Measurements from ENCODE around the gene ALLC. TPM values are rescaled to one million over a fixed set of nuclear protein-coding genes. Genes with fewer than 3 reads are reported as not detected.

Gene ALLC
- total RNA-seq, 4 donors from 2014 or later, result not detected

DNA sequence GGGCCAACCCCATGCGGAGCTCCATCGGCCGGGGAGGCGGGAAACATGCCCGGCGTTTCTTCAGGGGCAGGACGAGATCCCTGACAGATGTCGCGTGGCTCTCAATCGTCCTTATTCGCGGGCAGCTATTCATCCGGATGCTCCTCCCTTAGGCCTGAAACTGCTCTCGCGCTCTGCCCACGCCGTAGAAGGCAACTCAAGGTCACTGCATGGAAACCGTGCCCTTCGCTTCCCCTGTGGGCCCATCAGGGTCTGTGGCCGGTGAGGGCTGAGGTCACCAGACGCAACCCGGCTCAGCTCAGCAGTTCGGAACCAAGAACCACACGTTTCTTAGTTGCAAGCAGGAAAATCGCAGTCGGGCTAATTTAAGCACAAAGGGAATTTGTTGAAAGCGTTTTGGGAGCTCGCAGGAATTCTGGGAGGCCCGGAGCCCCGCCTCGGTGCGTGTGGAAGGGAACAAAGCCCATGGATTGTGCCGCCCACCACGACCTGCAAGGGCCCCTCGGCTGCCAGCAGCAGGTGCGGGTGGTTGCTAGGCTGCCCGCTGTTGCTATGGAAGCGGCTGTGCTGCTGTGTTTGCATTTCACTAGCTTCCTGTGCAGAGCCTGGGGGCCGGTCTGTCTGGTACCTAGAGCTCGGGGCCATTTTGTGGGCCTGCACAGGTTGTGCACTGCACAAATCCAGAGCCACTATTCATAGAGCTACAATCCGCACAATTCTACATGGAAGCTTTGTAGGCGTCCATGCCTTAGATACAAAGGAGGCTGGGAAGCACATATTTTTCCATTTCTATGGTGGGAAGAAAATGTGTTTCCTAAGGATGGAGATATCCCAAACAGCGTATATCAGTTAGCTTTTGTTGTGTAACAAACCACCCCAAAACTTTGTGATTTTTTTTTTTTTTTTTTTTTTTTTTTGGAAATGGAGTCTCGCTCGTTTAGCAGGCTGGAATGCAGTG, 6.0 kb upstream of the ALLC start:
- TF ChIP-seq, protein P1, sequence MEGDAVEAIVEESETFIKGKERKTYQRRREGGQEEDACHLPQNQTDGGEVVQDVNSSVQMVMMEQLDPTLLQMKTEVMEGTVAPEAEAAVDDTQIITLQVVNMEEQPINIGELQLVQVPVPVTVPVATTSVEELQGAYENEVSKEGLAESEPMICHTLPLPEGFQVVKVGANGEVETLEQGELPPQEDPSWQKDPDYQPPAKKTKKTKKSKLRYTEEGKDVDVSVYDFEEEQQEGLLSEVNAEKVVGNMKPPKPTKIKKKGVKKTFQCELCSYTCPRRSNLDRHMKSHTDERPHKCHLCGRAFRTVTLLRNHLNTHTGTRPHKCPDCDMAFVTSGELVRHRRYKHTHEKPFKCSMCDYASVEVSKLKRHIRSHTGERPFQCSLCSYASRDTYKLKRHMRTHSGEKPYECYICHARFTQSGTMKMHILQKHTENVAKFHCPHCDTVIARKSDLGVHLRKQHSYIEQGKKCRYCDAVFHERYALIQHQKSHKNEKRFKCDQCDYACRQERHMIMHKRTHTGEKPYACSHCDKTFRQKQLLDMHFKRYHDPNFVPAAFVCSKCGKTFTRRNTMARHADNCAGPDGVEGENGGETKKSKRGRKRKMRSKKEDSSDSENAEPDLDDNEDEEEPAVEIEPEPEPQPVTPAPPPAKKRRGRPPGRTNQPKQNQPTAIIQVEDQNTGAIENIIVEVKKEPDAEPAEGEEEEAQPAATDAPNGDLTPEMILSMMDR (IDR thresholded peaks at IDR 0.05; ENCODE audit: low read depth), result no peak

GRCh38 chr2:3652896-3653625, 4.9 kb upstream of the ALLC start:
- TF ChIP-seq, protein P1 (IDR thresholded peaks at IDR 0.05; ENCODE audit: low read depth), result no peak

DNA sequence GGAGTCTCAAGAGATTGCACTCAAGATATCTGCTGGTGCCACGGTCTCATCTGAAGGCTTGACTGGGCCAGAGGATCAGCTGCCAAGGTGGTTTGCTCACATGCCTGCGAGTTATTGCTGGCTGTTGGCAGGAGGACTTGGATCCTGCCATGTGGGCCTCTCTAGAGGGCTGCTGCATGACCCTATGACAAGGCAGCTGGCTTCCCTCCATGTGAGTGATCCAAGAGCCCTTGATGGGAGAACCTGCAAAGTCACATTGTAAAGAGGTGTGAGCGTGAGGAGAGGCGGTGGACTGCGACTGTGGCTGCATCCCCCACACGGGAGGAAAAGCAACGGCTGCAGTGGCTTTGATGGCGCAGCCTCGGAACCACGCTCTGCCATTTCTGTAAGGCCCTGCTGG, 4.0 kb upstream of the ALLC start:
- TF ChIP-seq, protein P1 (IDR thresholded peaks at IDR 0.05; ENCODE audit: low read depth), result no peak

DNA sequence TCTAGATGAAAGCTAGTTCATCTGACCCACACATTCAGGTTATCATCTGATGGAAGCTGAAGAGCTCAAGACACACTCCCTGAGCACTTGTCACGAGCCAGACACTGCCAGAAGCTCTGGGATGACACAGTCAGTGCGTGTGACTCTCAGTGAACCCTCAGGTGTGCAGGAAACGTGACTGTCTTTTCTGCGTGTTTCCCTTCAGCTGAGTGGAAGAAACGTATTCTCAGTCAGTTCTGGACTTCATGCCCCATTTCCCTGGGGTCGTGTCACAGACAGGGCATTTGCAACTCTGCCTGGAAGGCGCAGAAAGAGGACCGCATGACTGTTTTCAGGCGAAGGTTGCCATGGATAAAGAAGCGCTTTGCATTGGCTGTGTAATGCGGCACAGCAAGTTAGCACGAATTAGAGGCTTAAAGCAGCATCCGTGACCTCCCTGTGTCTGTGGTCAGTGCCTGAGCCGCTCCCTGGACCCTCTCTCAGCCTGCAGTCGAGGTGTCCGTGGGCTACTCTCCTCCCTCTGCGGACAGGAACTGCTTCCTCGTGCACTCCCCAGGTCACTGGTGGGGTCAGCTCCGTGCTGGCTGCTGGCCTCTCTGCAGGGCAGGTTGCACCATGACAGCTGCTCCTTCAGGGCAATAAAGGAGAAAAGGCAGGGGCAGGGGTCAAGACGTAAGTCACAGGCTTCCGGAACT, 3.3 kb upstream of the ALLC start:
- TF ChIP-seq, protein P1 (IDR thresholded peaks at IDR 0.05; ENCODE audit: low read depth), result no peak

DNA sequence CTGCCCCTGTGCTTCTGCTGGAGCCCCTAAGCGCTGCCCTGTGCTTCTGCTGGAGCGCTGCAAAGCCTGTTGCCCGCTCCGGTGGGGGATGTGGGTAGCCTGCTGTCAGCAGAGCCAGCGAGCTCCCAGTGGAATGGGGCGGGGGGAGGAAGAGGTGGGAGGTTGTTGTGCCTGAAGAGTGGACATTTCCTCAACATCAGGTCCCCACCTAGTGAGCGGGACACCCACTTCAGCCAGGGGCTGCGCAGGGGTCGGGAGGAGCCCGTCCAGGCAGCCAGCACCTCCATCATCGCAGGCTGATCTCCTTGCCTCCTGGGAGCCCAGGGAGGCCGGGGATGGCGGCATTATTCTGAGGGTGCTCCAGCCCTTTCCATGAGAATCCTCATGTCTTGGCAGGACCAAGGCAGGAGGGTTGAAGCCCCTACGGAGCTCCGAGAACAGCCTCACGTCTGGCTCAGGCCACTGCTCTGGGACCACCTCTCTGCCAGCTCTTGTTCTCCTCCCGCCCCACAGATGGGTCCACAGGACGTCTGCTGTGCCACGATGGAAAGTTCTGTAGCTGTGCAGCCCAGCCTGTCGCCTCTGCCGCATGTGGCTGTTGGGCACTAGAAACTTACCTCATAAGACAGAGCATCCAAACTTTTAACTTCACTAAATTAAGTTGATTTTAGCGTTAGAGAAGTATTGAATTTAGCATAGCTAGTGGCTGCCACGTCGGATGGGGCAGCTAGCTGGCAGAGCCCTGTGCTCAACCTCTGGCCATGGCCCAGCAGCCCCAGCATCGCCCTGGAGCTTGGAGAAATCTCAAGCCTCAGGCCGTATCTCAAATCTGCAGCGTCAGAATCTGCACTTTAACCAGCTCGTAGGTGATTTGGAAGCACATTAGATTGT, 1.9 kb upstream of the ALLC start:
- TF ChIP-seq, protein P1 (IDR thresholded peaks at IDR 0.05; ENCODE audit: low read depth), result no peak

DNA sequence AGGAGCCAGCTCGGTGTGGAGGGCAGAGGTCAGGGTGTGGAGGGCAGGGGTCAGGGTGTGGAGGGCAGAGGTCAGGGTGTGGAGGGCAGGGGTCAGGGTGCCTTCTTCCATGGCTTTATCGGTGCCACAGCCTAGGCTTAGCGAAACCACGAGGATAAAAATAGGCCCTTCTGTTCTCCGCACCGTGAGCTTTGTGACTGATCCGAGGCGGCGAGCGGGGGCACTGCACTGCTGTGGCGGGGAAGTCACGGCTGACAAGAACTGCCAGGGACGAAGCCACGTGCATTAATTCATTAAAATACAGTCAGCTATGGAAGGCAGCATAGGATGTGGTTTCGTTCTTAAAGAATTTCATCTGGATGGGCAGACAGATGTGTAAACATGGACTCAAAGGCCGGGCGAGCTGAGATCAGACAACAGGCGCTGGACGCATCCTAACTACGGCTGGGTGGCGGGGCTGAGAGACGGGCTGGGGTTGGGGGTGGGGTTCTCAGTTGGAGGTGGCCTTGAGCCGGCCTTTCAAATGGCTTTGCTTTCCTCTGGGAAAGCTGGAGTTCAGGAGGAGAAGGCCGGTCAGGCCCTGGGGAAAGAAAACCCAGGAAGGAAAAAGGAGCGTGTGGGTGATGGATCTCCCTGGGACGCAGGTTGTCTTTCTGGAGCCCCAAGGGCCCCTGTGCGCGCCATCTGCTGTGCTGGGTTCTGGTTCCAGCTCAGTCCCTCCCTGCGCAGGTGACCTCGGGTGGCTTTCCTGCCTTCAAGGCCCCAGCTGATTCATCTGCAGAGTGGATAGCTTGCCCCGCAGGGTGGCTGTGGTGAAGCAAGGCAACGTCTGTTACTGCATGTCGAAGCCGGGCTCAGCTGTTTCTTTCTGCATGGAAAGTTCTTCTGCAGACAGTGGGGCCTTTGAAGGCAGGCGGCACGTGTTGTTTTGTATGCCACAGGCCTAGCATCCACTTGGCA, 958 bp upstream of the ALLC start:
- TF ChIP-seq, protein P1 (IDR thresholded peaks at IDR 0.05; ENCODE audit: low read depth), result no peak
